ENCODE results near the gene CYB5R2. TPM values are rescaled to one million over a fixed set of nuclear protein-coding genes. Genes with fewer than 3 reads are reported as not detected.

CYB5R2 gene
- total RNA-seq, 1 donor from 2014 or later, result 9.1 TPM

DNA sequence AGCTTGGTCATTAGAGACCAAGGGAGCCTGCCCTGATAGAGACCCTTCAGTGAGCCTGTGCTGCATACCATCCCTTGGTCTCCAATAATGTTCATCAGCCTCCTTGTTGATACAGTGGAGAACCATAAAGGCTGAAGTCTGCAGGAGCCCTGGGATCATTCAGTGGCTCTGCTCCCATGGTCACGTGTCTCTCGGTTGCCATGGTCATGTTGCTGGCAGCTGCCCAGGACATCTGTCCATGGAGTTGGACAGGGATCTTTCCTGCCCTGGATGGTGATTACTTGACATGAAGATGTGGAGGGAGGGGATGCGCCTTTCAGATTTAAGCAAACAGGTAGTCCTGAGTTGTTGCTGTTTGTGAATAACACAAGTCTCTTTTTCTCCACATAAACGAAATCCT, 38.2 kb downstream of the CYB5R2 start:
- no peaks in the 10 kb centered on the region for H3K9me3 Mint-ChIP-seq (ENCODE audit: low read depth)
- no peak for DNase-seq (ENCODE audit: low spot score, unreplicated experiment)
- no peak overlapping the region for H3K27ac Mint-ChIP-seq
- TF ChIP-seq, protein P1, sequence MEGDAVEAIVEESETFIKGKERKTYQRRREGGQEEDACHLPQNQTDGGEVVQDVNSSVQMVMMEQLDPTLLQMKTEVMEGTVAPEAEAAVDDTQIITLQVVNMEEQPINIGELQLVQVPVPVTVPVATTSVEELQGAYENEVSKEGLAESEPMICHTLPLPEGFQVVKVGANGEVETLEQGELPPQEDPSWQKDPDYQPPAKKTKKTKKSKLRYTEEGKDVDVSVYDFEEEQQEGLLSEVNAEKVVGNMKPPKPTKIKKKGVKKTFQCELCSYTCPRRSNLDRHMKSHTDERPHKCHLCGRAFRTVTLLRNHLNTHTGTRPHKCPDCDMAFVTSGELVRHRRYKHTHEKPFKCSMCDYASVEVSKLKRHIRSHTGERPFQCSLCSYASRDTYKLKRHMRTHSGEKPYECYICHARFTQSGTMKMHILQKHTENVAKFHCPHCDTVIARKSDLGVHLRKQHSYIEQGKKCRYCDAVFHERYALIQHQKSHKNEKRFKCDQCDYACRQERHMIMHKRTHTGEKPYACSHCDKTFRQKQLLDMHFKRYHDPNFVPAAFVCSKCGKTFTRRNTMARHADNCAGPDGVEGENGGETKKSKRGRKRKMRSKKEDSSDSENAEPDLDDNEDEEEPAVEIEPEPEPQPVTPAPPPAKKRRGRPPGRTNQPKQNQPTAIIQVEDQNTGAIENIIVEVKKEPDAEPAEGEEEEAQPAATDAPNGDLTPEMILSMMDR (IDR thresholded peaks at IDR 0.05; ENCODE audit: unreplicated experiment), result no peak
- no peak overlapping the region for H3K4me3 Mint-ChIP-seq (ENCODE audit: low read depth)
- H3K27me3 Mint-ChIP-seq, result no peaks in the 10 kb centered on the region
- H3K36me3 Mint-ChIP-seq (ENCODE audit: insufficient read depth), result peaks cover 29% of the 10 kb centered on the region
- H3K4me1 Mint-ChIP-seq (ENCODE audit: low read depth), result peaks cover 4% of the 10 kb centered on the region

DNA sequence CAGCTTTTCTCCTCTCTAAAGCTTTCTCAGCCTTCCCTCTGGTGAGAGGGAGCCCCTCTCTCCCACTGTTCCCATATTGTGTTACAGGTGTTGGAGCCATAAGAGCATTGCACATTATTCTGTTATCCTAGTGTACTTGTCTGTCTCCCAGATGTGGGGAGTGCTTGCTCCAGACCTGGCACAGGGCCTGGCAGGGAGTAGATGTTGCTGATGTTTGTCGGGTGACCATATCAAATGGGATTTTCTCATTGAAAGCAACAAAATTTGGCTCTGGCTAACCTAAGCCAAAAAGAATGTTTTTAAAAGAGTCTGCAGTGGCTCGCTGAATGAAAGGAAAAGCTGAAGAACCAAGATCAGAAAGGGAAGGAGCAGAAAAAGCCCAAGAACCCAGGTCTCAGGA, 41.1 kb downstream of the CYB5R2 start:
- peaks cover 27% of the 10 kb centered on the region for H3K36me3 Mint-ChIP-seq (ENCODE audit: insufficient read depth)

DNA sequence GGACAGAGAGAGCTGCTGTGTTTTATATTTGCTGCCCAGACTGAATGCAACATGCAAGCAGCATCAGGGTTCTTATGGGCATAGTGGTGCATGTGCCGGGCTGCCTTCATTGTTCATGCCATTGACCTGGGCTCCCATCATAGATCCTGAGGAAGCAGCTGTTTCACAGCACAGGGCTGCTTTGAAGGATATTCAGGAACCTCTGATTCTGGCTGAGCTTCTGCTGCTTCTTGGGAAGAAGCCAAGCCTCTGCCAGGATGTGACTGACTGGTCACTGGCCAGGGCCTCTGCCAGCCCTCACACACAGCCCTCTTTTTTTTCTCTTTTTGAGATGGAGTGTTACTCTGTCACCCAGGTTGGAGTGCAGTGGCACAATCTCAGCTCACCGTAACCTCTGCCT, 43.3 kb downstream of the CYB5R2 start:
- Mint-ChIP-seq H3K4me1 (ENCODE audit: low read depth) (peaks cover 4% of the 10 kb centered on the region), H3K4me3 (ENCODE audit: low read depth) (no peak overlapping the region), H3K36me3 (ENCODE audit: insufficient read depth) (peaks cover 24% of the 10 kb centered on the region), H3K9me3 (ENCODE audit: low read depth) (no peaks in the 10 kb centered on the region), H3K27ac (no peak overlapping the region), H3K27me3 (no peaks in the 10 kb centered on the region)
- TF ChIP-seq, protein P1 (IDR thresholded peaks at IDR 0.05; ENCODE audit: unreplicated experiment), result no peak
- DNase-seq (ENCODE audit: low spot score, unreplicated experiment), result no peak

More for the DNA sequence above, 41.1 kb downstream of the CYB5R2 start:
- TF ChIP-seq, protein P1 (IDR thresholded peaks at IDR 0.05; ENCODE audit: unreplicated experiment), result no peak
- DNase-seq (ENCODE audit: low spot score, unreplicated experiment), result no peak
- no peaks in the 10 kb centered on the region for H3K27me3 Mint-ChIP-seq
- peaks cover 4% of the 10 kb centered on the region for H3K4me1 Mint-ChIP-seq (ENCODE audit: low read depth)
- peak overlapping the region; percentile 62 for H3K27ac Mint-ChIP-seq
- H3K4me3 Mint-ChIP-seq (ENCODE audit: low read depth), result no peak overlapping the region
- H3K9me3 Mint-ChIP-seq (ENCODE audit: low read depth), result no peaks in the 10 kb centered on the region

DNA sequence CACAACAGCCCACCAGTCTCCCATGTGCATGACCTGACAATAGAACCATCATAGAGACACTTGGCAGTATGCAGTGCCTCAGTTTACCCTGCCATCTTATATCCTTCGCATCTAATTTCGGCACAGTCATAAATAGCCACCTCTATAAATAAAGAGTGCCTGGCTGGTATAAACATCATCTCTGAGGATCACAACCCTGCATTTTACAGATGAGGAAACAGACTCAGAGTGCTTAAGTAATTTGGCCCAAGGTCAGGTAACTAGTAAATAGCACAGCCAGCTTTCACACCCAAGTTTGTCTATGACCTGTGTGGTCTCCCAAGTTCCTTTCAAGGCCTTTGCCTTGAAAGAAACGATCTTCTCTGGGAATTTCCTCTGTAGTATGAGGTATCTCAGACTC, 44.6 kb downstream of the CYB5R2 start:
- no peak for DNase-seq (ENCODE audit: low spot score, unreplicated experiment)
- H3K4me1 Mint-ChIP-seq (ENCODE audit: low read depth), result peaks cover 4% of the 10 kb centered on the region
- H3K27ac Mint-ChIP-seq, result peak overlapping the region; percentile 64
- H3K36me3 Mint-ChIP-seq (ENCODE audit: insufficient read depth), result peaks cover 20% of the 10 kb centered on the region
- no peaks in the 10 kb centered on the region for H3K27me3 Mint-ChIP-seq
- TF ChIP-seq, protein P1 (IDR thresholded peaks at IDR 0.05; ENCODE audit: unreplicated experiment), result no peak
- H3K9me3 Mint-ChIP-seq (ENCODE audit: low read depth), result no peaks in the 10 kb centered on the region
- no peak overlapping the region for H3K4me3 Mint-ChIP-seq (ENCODE audit: low read depth)

DNA sequence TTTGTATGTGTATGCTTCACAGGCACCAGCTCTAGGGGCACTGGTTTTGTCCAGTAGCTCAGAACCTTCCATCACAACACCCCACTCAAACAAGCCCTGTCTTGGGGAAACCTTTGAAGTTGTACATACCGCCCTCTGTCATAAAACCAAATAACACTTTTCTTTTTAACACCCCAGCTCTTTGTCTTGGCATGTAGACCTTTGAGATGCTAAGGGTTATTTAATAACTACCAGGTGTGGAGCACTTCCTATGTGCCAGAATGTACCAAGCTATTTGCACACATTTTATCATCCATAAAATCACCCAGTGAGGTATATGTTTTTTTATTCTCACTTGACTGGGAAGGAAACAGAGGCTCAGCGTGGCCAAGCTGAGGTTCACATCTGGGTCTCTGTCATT, 50.6 kb downstream of the CYB5R2 start:
- Mint-ChIP-seq H3K27me3 (no peaks in the 10 kb centered on the region), H3K4me1 (ENCODE audit: low read depth) (no peaks in the 10 kb centered on the region), H3K4me3 (ENCODE audit: low read depth) (no peak overlapping the region), H3K36me3 (ENCODE audit: insufficient read depth) (peaks cover 16% of the 10 kb centered on the region), H3K9me3 (ENCODE audit: low read depth) (no peaks in the 10 kb centered on the region), H3K27ac (no peak overlapping the region)
- TF ChIP-seq, protein P1 (IDR thresholded peaks at IDR 0.05; ENCODE audit: unreplicated experiment), result no peak
- DNase-seq (ENCODE audit: low spot score, unreplicated experiment), result no peak

Data from progenitor cell of endocrine pancreas (in vitro differentiated cells).